HL-60 (cell line): ENCODE results near the gene PRSS27.

Experiments used
- DNase-seq, 2 experiments: peaks; one replicate each; pipeline ENCODE4 v3.0.0-alpha.2; 2010 to 2020; ENCODE audit warnings: low read depth in 1 of 2, low spot score in 1 of 2
- H3K27ac ChIP-seq: fragments of 250-450 bp; sonication (Bioruptor Pico); replicated peaks from 2 replicates; pipeline ENCODE4 v1.5.1; 2020; ENCODE audit warnings: mild to moderate bottlenecking, moderate library complexity
- H3K27me3 ChIP-seq: fragments of 250-450 bp; sonication (Bioruptor Pico); 2 replicates; pipeline ENCODE4 v1.5.1; 2021; ENCODE audit warnings: mild to moderate bottlenecking, moderate library complexity; ENCODE audit not compliant: insufficient read depth, poor library complexity, severe bottlenecking
- H3K4me3 ChIP-seq: replicated peaks from 2 replicates; pipeline ENCODE4 v1.5.1; 2011; ENCODE audit warnings: mild to moderate bottlenecking, control low read depth, low read length; ENCODE audit not compliant: insufficient read depth
- GABPA ChIP-seq: IDR thresholded peaks from 2 replicates; pipeline ENCODE4 v1.6.1; 2012; ENCODE audit warnings: low read depth
- POLR2AphosphoS5 ChIP-seq: IDR thresholded peaks from 2 replicates; pipeline ENCODE4 v1.6.1; 2012; ENCODE audit warnings: low read depth
- SPI1 ChIP-seq: IDR thresholded peaks from 2 replicates; pipeline ENCODE4 v1.6.1; 2012; ENCODE audit warnings: low read depth, mild to moderate bottlenecking, borderline replicate concordance
- TF ChIP-seq, protein P1 (sequence below): IDR thresholded peaks from one replicate; pipeline ENCODE4 v1.5.1; 2011; ENCODE audit warnings: low read length, control low read depth, inconsistent platforms; ENCODE audit not compliant: insufficient read depth
- TF ChIP-seq, protein P2 (sequence below): IDR thresholded peaks from 2 replicates; pipeline ENCODE4 v1.6.1; 2012; ENCODE audit warnings: low read depth; ENCODE audit not compliant: insufficient replicate concordance

PRSS27 gene

DNA sequence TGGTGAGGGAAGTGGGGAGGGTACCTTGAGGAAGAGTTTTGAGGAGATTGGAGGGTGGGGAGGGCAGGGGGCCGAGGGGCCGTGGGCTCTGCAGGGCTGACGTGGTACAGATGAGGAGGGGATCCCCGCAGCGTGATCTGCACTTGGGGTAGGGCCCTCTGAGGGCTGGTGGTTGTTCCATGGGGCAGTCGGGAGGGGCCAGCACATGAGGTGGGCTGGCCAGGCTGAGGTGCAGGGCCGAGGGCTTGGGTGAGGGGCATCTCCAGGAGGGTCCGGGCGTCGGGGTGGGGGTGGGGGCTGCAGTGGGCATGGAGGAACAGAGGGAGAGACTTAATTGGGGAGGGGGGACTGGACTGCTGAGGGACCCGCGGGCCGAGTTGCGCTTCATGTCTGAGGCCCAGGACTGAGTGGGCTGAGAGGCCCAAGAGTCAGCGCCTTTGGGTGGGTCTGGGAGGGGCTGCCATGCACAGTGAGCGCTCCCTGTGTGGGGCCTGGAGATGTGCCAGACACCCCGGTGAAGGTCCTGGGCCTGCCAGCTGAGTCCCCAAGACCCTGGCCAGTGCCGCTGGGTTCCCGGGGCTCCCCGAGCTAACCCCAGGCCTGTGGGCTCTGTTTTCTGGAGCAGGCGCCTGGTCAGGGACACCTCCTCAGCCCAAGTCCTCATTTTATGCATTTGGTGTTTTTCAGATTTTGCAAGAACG, 13.3 kb downstream of the PRSS27 start:
- H3K27ac ChIP-seq = no peak overlapping the region
- H3K4me3 ChIP-seq = no peak overlapping the region
- no peak for TF ChIP-seq SPI1
- TF ChIP-seq, protein P1, sequence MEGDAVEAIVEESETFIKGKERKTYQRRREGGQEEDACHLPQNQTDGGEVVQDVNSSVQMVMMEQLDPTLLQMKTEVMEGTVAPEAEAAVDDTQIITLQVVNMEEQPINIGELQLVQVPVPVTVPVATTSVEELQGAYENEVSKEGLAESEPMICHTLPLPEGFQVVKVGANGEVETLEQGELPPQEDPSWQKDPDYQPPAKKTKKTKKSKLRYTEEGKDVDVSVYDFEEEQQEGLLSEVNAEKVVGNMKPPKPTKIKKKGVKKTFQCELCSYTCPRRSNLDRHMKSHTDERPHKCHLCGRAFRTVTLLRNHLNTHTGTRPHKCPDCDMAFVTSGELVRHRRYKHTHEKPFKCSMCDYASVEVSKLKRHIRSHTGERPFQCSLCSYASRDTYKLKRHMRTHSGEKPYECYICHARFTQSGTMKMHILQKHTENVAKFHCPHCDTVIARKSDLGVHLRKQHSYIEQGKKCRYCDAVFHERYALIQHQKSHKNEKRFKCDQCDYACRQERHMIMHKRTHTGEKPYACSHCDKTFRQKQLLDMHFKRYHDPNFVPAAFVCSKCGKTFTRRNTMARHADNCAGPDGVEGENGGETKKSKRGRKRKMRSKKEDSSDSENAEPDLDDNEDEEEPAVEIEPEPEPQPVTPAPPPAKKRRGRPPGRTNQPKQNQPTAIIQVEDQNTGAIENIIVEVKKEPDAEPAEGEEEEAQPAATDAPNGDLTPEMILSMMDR = no peak
- TF ChIP-seq GABPA = no peak
- H3K27me3 ChIP-seq = no peaks in the 10 kb centered on the region
- DNase-seq = no peak

DNA sequence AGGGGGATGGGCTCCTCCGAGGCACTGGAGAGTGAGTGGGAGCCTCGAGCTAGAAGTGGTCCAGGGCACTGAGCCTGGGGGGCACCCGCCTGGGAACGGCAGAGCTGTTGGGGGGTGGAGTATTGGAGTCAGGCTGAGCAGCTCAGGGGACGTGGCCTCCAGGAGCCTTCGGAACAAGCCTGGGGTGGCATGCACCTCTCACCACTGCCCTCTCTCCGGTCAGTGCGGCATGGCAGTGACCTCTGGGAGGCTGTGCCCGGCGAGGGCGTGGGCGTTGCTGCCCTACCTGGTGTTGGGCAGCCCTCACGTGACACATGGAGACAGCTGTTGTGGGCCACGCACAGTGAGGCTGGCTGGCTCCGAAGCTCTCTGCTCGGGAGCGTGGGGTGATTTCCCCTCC, 13.9 kb downstream of the PRSS27 start:
- TF ChIP-seq, protein P1 = no peak
- no peak for TF ChIP-seq SPI1
- TF ChIP-seq GABPA = no peak
- no peak for TF ChIP-seq POLR2AphosphoS5
- TF ChIP-seq, protein P2, sequence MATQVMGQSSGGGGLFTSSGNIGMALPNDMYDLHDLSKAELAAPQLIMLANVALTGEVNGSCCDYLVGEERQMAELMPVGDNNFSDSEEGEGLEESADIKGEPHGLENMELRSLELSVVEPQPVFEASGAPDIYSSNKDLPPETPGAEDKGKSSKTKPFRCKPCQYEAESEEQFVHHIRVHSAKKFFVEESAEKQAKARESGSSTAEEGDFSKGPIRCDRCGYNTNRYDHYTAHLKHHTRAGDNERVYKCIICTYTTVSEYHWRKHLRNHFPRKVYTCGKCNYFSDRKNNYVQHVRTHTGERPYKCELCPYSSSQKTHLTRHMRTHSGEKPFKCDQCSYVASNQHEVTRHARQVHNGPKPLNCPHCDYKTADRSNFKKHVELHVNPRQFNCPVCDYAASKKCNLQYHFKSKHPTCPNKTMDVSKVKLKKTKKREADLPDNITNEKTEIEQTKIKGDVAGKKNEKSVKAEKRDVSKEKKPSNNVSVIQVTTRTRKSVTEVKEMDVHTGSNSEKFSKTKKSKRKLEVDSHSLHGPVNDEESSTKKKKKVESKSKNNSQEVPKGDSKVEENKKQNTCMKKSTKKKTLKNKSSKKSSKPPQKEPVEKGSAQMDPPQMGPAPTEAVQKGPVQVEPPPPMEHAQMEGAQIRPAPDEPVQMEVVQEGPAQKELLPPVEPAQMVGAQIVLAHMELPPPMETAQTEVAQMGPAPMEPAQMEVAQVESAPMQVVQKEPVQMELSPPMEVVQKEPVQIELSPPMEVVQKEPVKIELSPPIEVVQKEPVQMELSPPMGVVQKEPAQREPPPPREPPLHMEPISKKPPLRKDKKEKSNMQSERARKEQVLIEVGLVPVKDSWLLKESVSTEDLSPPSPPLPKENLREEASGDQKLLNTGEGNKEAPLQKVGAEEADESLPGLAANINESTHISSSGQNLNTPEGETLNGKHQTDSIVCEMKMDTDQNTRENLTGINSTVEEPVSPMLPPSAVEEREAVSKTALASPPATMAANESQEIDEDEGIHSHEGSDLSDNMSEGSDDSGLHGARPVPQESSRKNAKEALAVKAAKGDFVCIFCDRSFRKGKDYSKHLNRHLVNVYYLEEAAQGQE = no peak
- no peak overlapping the region for H3K27ac ChIP-seq
- DNase-seq = no peak
- H3K27me3 ChIP-seq = no peaks in the 10 kb centered on the region
- H3K4me3 ChIP-seq = no peak overlapping the region

DNA sequence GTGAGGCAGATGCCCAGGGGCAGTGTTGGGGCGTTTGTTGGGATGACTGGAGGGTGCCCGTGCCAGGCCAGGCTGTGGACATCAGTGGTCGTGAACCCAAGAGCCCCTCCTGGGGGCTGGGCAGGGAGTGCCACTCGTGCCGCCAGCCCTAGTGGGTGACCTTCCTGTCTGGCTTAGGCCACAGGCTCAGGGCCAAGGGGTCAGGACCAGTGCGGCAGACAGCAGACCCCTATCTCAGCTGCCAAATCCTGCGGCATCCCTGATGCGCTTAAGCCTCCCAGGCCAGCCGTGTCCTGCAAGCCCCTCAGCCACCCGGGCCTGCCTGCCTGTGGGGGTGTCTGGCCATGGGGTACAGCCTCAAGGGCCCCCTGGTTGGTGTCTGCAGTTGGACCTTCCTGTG, 14.7 kb downstream of the PRSS27 start:
- Histone ChIP-seq H3K27me3 (no peaks in the 10 kb centered on the region), H3K4me3 (no peak overlapping the region), H3K27ac (no peak overlapping the region)
- TF ChIP-seq, protein P1 = no peak
- TF ChIP-seq, protein P2 = no peak
- no peak for TF ChIP-seq GABPA
- no peak for DNase-seq

DNA sequence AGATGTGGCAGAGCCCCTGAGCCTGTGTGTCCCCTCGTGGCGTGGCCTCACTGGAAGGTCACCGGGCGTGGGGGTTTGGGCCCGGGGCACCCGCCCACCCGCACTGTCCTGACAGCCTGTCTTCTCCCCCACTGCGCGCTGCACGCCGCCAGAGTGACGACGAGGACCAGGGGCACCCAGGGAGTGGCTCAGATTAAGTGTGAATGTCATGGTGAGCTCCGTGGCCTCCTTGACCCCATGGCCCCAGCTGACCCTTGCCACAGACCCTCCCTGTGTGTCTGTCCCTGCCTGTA, 15.1 kb downstream of the PRSS27 start:
- Histone ChIP-seq H3K4me3 (no peak overlapping the region), H3K27ac (no peak overlapping the region), H3K27me3 (no peaks in the 10 kb centered on the region)
- no peak for DNase-seq
- no peak for TF ChIP-seq GABPA
- TF ChIP-seq POLR2AphosphoS5 = no peak
- TF ChIP-seq, protein P2 = no peak
- TF ChIP-seq SPI1 = no peak
- TF ChIP-seq, protein P1 = no peak
